Measurements from ENCODE around the gene APLP1.

GRCh38 chr19:35897706-35898451 is 29.5 kb downstream of the APLP1 start:
- no peak for TF ChIP-seq EZH2 (IDR thresholded peaks at IDR 0.05; ENCODE audit: insufficient read depth, poor library complexity, severe bottlenecking)
- no peak for TF ChIP-seq EZH2phosphoT487 (IDR thresholded peaks at IDR 0.05; ENCODE audit: insufficient read depth, low read depth)

Measured in GM23248 (cell line).